ENCODE data around the gene SKAP1. TPM values are rescaled to one million over a fixed set of nuclear protein-coding genes. Genes with fewer than 3 reads are reported as not detected.
"Not testable (repeated sequence)": the region's sequence is repeated elsewhere in the genome, so short reads cannot be mapped to it uniquely, and the experiment has no call there.

Gene SKAP1
- total RNA-seq, 1 donor from 2014 or later, result 0.27 TPM

GRCh38 chr17:48420823-48421222 is 9.2 kb downstream of the SKAP1 start:
- Histone ChIP-seq H3K4me1 (no peaks in the 10 kb centered on the region), H3K36me3 (no peaks in the 10 kb centered on the region), H3K27ac (replicated peaks) (no peak overlapping the region), H3K4me3 (no peak overlapping the region), H3K9me3 (replicated peaks) (no peaks in the 10 kb centered on the region), H3K27me3 (ENCODE audit: low read depth) (peaks cover 67% of the 10 kb centered on the region)
- intact Hi-C loops (cut with micrococcal nuclease), result no loop called here
- TF ChIP-seq CTCF (IDR thresholded peaks at IDR 0.05; ENCODE audit: borderline replicate concordance), result no peak
- DNase-seq, result no peak

GRCh38 chr17:48416971-48417370 is 13.0 kb downstream of the SKAP1 start:
- H3K27me3 ChIP-seq (ENCODE audit: low read depth), result peaks cover 96% of the 10 kb centered on the region

GRCh38 chr17:48413613-48414405 is 16.2 kb downstream of the SKAP1 start:
- H3K27me3 ChIP-seq (ENCODE audit: low read depth), result peaks cover 100% of the 10 kb centered on the region

More at GRCh38 chr17:48416971-48417370, 13.0 kb downstream of the SKAP1 start:
- intact Hi-C loops (cut with micrococcal nuclease), result no loop called here
- Histone ChIP-seq H3K4me1 (no peaks in the 10 kb centered on the region), H3K36me3 (no peaks in the 10 kb centered on the region), H3K4me3 (no peak overlapping the region), H3K27ac (replicated peaks) (no peak overlapping the region), H3K9me3 (replicated peaks) (no peaks in the 10 kb centered on the region)
- DNase-seq, result no peak
- TF ChIP-seq CTCF (IDR thresholded peaks at IDR 0.05; ENCODE audit: borderline replicate concordance), result no peak

GRCh38 chr17:48412841-48413240 is 17.2 kb downstream of the SKAP1 start:
- TF ChIP-seq CTCF (IDR thresholded peaks at IDR 0.05; ENCODE audit: borderline replicate concordance), result no peak
- Histone ChIP-seq H3K4me3 (no peak overlapping the region), H3K27me3 (ENCODE audit: low read depth) (peaks cover 100% of the 10 kb centered on the region), H3K36me3 (no peaks in the 10 kb centered on the region), H3K4me1 (no peaks in the 10 kb centered on the region), H3K9me3 (replicated peaks) (no peaks in the 10 kb centered on the region), H3K27ac (replicated peaks) (no peak overlapping the region)
- no peak for DNase-seq
- intact Hi-C loops (cut with micrococcal nuclease), result no loop called here

More at GRCh38 chr17:48413613-48414405, 16.2 kb downstream of the SKAP1 start:
- no peak for TF ChIP-seq CTCF (IDR thresholded peaks at IDR 0.05; ENCODE audit: borderline replicate concordance)
- Histone ChIP-seq H3K9me3 (replicated peaks) (no peaks in the 10 kb centered on the region), H3K27ac (replicated peaks) (no peak overlapping the region), H3K4me1 (no peaks in the 10 kb centered on the region), H3K4me3 (no peak overlapping the region), H3K36me3 (no peaks in the 10 kb centered on the region)
- intact Hi-C loops (cut with micrococcal nuclease), result no loop called here
- no peak for DNase-seq

GRCh38 chr17:48410821-48411220 is 19.2 kb downstream of the SKAP1 start:
- H3K4me1 ChIP-seq; H3K4me3 ChIP-seq; DNase-seq; intact Hi-C loops (cut with micrococcal nuclease); H3K9me3 ChIP-seq (replicated peaks); H3K27ac ChIP-seq (replicated peaks); H3K36me3 ChIP-seq: not testable (repeated sequence)
- peaks cover 100% of the 10 kb centered on the region for H3K27me3 ChIP-seq (ENCODE audit: low read depth)

- H3K27ac ChIP-seq (replicated peaks), result no peak overlapping the region
- no peak for TF ChIP-seq CTCF (IDR thresholded peaks at IDR 0.05; ENCODE audit: borderline replicate concordance)
- no peak for DNase-seq
- no peaks in the 10 kb centered on the region for H3K9me3 ChIP-seq (replicated peaks)
- no peaks in the 10 kb centered on the region for H3K4me1 ChIP-seq
- peaks cover 99% of the 10 kb centered on the region for H3K27me3 ChIP-seq (ENCODE audit: low read depth)
- H3K4me3 ChIP-seq, result no peak overlapping the region
- no peaks in the 10 kb centered on the region for H3K36me3 ChIP-seq
- intact Hi-C loops (cut with micrococcal nuclease), result no loop called here
Measured at GRCh38 chr17:48409607-48410006, 20.4 kb downstream of the SKAP1 start.
